ENCODE results near the gene H2BK1.

H2BK1 gene

GRCh38 chr7:151245360-151246101 is 35.2 kb upstream of the H2BK1 start:
- DNase-seq (ENCODE audit: low read depth) = no peak

- DNase-seq (ENCODE audit: low read depth) = no peak
These were observed 34.6 kb upstream of the H2BK1 start for GRCh38 chr7:151244841-151245346.

- DNase-seq (ENCODE audit: low read depth) = no peak
These were observed 34.0 kb upstream of the H2BK1 start for GRCh38 chr7:151244196-151244840.

- DNase-seq (ENCODE audit: low read depth) = no peak
These were observed 33.3 kb upstream of the H2BK1 start for GRCh38 chr7:151243408-151244195.

- DNase-seq (ENCODE audit: low read depth) = no peak
These were observed 32.7 kb upstream of the H2BK1 start for GRCh38 chr7:151243045-151243349.

- DNase-seq (ENCODE audit: low read depth) = no peak
These were observed 32.1 kb upstream of the H2BK1 start for GRCh38 chr7:151242159-151243044.

- no peak for DNase-seq (ENCODE audit: low read depth)
These were observed 31.4 kb upstream of the H2BK1 start for GRCh38 chr7:151241755-151242096.

- DNase-seq (ENCODE audit: low read depth) = no peak
These were observed 30.9 kb upstream of the H2BK1 start for GRCh38 chr7:151240942-151241754.

GRCh38 chr7:151240536-151240935 is 30.2 kb upstream of the H2BK1 start:
- no peak for DNase-seq (ENCODE audit: low read depth)

GRCh38 chr7:151239837-151240459 is 29.7 kb upstream of the H2BK1 start:
- DNase-seq (ENCODE audit: low read depth) = no peak

GRCh38 chr7:151238924-151239836 is 28.9 kb upstream of the H2BK1 start:
- no peak for DNase-seq (ENCODE audit: low read depth)

GRCh38 chr7:151238190-151238810 is 28.0 kb upstream of the H2BK1 start:
- DNase-seq (ENCODE audit: low read depth) = no peak

GRCh38 chr7:151237244-151238189 is 27.2 kb upstream of the H2BK1 start:
- DNase-seq (ENCODE audit: low read depth) = no peak

- DNase-seq (ENCODE audit: low read depth) = no peak
These were observed 26.1 kb upstream of the H2BK1 start for GRCh38 chr7:151236406-151236805.

GRCh38 chr7:151235091-151235787 is 25.0 kb upstream of the H2BK1 start:
- DNase-seq (ENCODE audit: low read depth) = no peak

- no peak for DNase-seq (ENCODE audit: low read depth)
These were observed 23.5 kb upstream of the H2BK1 start for GRCh38 chr7:151233804-151234203.

All from GM04503 (cell line).